Upper lobe of left lung (tissue), 6 donors: ENCODE measurements around the gene HAUS3. TPM values are rescaled to one million over a fixed set of nuclear protein-coding genes. Genes with fewer than 3 reads are reported as not detected.

Experiments
- ATAC-seq, 2 donors: fragments of 200-7000 bp; cut with Tn5 transposase; one replicate each; pipeline ENCODE4 v1.9.1; 2022; ENCODE audit warnings: mild to moderate bottlenecking in 2 of 2, moderate library complexity in 2 of 2; ENCODE audit not compliant: low FRiP score in 2 of 2
- DNase-seq, 2 donors: peaks; one replicate each; pipeline ENCODE4 v3.0.0-alpha.2; 2019 to 2020
- H3K27ac ChIP-seq, 4 donors: fragments of 200-600 bp; sonication (generic); one replicate each; pipeline ENCODE4 v1.5.1; 2016 to 2019
- H3K27me3 ChIP-seq, 4 donors: fragments of 200-600 bp; sonication (generic); one replicate each; pipeline ENCODE4 v1.5.1; 2017 to 2019
- H3K36me3 ChIP-seq, 4 donors: fragments of 200-600 bp; sonication (generic); one replicate each; pipeline ENCODE4 v1.5.1; 2016 to 2019
- H3K4me1 ChIP-seq, 4 donors: fragments of 200-600 bp; sonication (generic); one replicate each; pipeline ENCODE4 v1.5.1; 2018 to 2019
- H3K4me3 ChIP-seq, 4 donors: fragments of 200-600 bp; sonication (generic); one replicate each; pipeline ENCODE4 v1.5.1; 2017 to 2019; ENCODE audit warnings: mild to moderate bottlenecking in 2 of 4, moderate library complexity in 1 of 4
- H3K9me3 ChIP-seq, 4 donors: fragments of 200-600 bp; sonication (generic); one replicate each; pipeline ENCODE4 v1.5.1; 2018 to 2019
- EP300 ChIP-seq, 4 donors: sonication (generic); formaldehyde crosslinking; IDR thresholded peaks; one replicate each; pipeline ENCODE4 v1.5.1; 2017; ENCODE audit warnings: antibody characterized with exemption in 4 of 4, control low read depth in 2 of 4
- POLR2A ChIP-seq, 4 donors: fragments of 450-650 bp; IDR thresholded peaks; one replicate each; pipeline ENCODE4 v1.5.1; 2016 to 2017; ENCODE audit warnings: antibody characterized with exemption in 4 of 4, mild to moderate bottlenecking in 2 of 4
- POLR2AphosphoS5 ChIP-seq, 2 donors: sonication (generic); formaldehyde crosslinking; IDR thresholded peaks; one replicate each; pipeline ENCODE4 v1.5.1; 2017; ENCODE audit warnings: antibody characterized with exemption in 2 of 2
- WGBS, 2 donors: methylation state at CpG; one replicate each; pipeline ENCODE4 v1.1.5; 2017 to 2018; 5-methylcytosine and 5-hydroxymethylcytosine counted together
- total RNA-seq, 6 donors: library from RNA; depleted of rRNA in 4 of 6; stranded (reverse); fragments of >200 nt in 4 of 6; gene quantifications; one replicate each; pipeline versions ENCODE4 v1.1.0 to v1.2.1, GENCODE V29; 2016 to 2021
- TF ChIP-seq, protein P1 (sequence below), 6 experiments: fragments of 450-650 bp in 4 of 6; fragments of 200-600 bp in 2 of 6; sonication (generic) in 2 of 6; IDR thresholded peaks; one replicate each; pipeline ENCODE4 v1.5.1; 2016 to 2019; ENCODE audit warnings: antibody characterized with exemption in 6 of 6
- donor health status: DM: no; HTN: no; CAD: no; lungs with moderate emphysema.
- donor health status: DM: no; HTN: yes; CAD: no; lungs with severe emphysema.

HAUS3 gene
- total RNA-seq, 6 donors from 2014 or later: 8.2 to 21.0 (median 12.5) TPM

DNA sequence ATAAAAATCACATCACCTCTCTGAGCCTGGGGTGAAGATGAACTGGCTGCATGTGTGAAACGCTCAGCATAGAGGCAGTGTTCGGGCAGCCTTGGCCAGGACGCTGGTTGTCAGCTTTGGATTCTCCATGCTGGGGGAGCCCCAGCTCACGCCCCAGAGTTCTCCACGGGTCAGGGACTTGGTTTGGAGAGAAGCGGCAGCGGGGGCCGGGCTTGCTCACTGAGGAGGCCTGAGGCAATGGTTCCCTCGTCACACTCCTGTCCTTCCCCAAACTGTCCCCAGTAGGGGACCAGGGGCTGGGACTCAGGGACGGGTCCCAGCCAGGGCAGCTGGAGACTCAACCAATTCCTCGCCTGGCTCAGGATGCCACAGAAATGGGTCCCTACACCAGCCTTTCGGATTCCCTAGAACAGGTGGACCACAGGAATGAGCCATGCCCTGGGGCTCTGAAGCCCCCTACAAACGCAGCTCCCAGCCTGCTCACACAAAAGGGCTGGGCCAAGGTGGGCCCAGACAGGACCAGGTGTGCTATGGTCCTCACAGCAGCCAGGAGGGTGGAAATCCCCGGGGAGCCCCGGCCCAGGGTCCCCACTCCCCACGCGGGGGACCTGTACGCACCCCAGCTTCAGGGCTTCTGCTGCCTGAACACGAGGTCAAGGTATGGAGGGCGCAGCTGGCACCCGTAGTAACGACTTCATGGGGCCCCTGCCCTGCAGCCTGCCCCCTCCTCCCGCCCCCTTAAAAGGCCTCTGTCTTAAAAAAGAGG is 18.6 kb upstream of the HAUS3 start:
- Histone ChIP-seq H3K36me3 (peaks cover 0 to 19% (median 12%) of the 10 kb centered on the region in 4 donors), H3K27ac (peak overlapping the region; percentile 92 to 98 (median 95)), H3K27me3 (no peaks in the 10 kb centered on the region), H3K9me3 (no peaks in the 10 kb centered on the region), H3K4me1 (peaks cover 61 to 74% (median 68%) of the 10 kb centered on the region in 4 donors), H3K4me3 (peak overlapping the region; percentile 79 to 98 (median 93))
- TF ChIP-seq EP300 (IDR thresholded peaks at IDR 0.05) (no peak), POLR2A (IDR thresholded peaks at IDR 0.05) (no peak), POLR2AphosphoS5 (IDR thresholded peaks at IDR 0.05) (no peak)
- TF ChIP-seq, protein P1, sequence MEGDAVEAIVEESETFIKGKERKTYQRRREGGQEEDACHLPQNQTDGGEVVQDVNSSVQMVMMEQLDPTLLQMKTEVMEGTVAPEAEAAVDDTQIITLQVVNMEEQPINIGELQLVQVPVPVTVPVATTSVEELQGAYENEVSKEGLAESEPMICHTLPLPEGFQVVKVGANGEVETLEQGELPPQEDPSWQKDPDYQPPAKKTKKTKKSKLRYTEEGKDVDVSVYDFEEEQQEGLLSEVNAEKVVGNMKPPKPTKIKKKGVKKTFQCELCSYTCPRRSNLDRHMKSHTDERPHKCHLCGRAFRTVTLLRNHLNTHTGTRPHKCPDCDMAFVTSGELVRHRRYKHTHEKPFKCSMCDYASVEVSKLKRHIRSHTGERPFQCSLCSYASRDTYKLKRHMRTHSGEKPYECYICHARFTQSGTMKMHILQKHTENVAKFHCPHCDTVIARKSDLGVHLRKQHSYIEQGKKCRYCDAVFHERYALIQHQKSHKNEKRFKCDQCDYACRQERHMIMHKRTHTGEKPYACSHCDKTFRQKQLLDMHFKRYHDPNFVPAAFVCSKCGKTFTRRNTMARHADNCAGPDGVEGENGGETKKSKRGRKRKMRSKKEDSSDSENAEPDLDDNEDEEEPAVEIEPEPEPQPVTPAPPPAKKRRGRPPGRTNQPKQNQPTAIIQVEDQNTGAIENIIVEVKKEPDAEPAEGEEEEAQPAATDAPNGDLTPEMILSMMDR (IDR thresholded peaks at IDR 0.05): no peak
- ATAC-seq (no peak), DNase-seq (peak; percentile 21 to 70)
- 33 to 81% methylated on average over 8 to 18 of the region's 23 CpGs for WGBS, 2 donors

DNA sequence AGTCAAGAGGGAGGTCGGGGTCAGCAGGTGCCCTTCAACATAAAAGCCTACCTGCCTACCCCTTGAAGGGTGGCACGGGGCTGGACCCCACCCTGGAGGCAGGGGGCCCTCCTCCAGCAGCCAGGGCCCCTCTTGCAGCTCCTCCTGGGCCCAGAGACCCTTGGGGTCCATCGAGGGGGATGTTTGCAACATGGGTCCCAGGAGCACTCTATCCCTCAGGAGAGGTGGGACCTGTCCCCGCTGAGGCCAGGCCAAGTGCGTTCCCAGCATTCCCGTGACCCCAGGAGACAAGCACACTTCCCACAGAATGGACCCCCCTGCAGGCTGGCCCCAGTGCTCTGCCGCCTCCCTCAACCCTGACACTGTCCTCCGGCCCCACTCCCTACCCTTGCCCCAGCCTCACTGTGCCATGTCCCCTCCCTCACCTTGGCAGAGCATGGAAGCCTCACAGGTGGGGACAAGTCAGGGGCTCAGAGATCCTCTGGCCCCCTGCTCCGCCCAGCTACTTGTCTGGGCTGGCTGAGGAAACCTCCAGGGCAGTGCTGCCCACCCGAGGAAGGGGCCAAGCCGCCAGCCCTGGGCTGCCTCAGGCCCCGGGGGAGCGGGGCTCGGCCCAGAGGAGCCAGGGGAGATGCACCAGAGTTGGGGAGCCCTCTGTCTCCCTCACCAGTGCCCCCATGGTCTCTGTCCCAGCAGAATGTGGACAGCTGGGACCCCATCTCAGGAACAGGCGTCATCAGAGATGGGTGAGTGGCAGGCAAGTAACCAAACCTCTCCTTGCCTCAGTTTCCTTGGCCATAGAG is 17.8 kb upstream of the HAUS3 start:
- H3K27me3 ChIP-seq: no peaks in the 10 kb centered on the region
- ATAC-seq: no peak
- H3K36me3 ChIP-seq: peaks cover 0 to 26% (median 17%) of the 10 kb centered on the region in 4 donors
- WGBS, 2 donors: 40 to 86% methylated on average over 1 to 9 of the region's 15 CpGs
- peak; percentile 20 to 68 for DNase-seq
- H3K9me3 ChIP-seq: no peaks in the 10 kb centered on the region
- H3K4me1 ChIP-seq: peaks cover 69 to 79% (median 72%) of the 10 kb centered on the region in 4 donors
- TF ChIP-seq, protein P1 (IDR thresholded peaks at IDR 0.05): no peak
- TF ChIP-seq EP300 (IDR thresholded peaks at IDR 0.05) (no peak), POLR2A (IDR thresholded peaks at IDR 0.05) (no peak), POLR2AphosphoS5 (IDR thresholded peaks at IDR 0.05) (no peak)
- H3K4me3 ChIP-seq: peak overlapping the region; percentile 79 to 98 (median 93)
- H3K27ac ChIP-seq: peak overlapping the region; percentile 92 to 98 (median 95)

DNA sequence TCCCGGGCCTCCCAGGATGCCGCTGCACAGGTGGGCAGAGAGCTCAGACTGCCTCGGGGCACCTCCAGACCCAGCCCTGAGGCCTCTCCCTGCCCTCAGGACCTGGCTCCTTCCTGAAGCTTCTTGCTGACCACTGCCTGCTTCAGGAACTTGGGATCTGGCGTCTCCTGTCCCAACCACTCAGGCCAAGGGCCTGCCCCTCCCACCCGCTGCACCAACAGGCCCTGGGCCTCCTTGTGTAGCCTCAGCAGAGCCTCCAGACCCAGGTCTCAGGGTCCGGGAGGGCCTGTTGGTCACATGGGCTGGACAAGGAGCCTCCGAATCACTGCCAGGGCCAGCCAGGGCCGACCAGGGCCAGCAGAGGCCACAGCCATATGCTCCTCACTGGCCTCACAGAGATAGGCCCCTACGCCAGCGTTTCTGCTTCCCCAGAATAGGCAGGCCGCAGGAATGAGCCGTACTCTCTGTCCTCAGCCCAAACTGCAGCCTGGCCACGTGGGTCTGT is 17.2 kb upstream of the HAUS3 start:
- WGBS, 2 donors: 50 to 63% methylated on average over 2 to 13 of the region's 13 CpGs
- peak; percentile 20 to 74 for DNase-seq
- no peak for ATAC-seq
- Histone ChIP-seq H3K36me3 (peaks cover 0 to 32% (median 24%) of the 10 kb centered on the region in 4 donors), H3K27ac (peak overlapping the region; percentile 92 to 98 (median 95)), H3K27me3 (no peaks in the 10 kb centered on the region), H3K4me3 (peak overlapping the region in 3 of 4 donors; percentile 79 to 98 (median 95)), H3K4me1 (peaks cover 75 to 85% (median 78%) of the 10 kb centered on the region in 4 donors), H3K9me3 (no peaks in the 10 kb centered on the region)
- TF ChIP-seq, protein P1 (IDR thresholded peaks at IDR 0.05): no peak
- no peak for TF ChIP-seq POLR2A (IDR thresholded peaks at IDR 0.05)
- no peak for TF ChIP-seq EP300 (IDR thresholded peaks at IDR 0.05)
- no peak for TF ChIP-seq POLR2AphosphoS5 (IDR thresholded peaks at IDR 0.05)

DNA sequence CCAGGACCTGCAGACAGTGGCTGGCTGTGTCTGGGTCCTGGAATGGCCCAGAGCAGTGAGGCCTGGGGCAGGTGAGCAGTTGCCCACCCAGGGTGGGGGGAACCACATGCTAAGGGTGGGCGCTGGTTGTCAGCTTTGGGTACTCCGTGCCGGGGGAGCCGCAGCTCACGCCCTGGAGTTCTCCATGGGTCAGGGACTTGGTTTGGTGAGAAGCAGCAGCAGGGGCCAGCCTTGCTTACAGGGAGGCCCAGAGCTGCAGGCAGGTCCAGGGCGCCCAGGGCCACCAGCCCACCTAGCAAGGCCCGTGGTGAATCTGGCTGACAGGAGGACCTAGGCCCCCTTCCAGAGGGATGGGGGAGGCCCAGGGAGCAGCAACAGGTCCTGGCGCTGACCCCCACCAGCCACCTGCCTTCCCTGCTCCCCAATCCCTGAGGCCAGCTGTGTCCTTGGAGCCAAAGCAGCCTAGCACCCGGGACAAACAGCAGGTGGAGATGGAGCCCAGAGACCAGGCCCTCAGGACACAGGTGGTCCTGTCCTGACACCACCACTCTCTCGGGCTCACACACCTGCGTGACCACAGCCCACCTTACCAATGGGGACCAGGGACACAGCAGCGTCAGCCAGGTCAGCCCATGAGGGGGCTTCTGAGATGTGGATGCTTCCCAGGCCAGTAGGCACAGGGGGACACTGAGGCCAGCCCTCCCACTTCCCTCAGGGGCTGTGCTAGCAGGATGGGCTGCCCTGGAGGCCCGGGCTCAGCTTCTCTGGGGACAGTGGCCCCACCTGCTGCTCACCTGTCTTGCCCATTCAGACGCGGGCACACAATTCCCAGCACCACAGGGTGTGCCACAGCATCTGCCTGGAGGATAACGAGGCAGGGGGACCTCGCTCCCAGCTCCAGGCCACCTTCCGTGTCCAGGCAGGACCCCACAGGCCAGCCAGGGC is 16.4 kb upstream of the HAUS3 start:
- H3K4me3 ChIP-seq: peak overlapping the region in 1 of 4 donors; percentile 79

More for the DNA sequence above, 16.4 kb upstream of the HAUS3 start:
- H3K9me3 ChIP-seq: no peaks in the 10 kb centered on the region
- H3K4me1 ChIP-seq: peaks cover 77 to 86% (median 84%) of the 10 kb centered on the region in 4 donors
- peaks cover 0 to 39% (median 30%) of the 10 kb centered on the region in 4 donors for H3K36me3 ChIP-seq
- TF ChIP-seq EP300 (IDR thresholded peaks at IDR 0.05) (no peak), POLR2A (IDR thresholded peaks at IDR 0.05) (no peak), POLR2AphosphoS5 (IDR thresholded peaks at IDR 0.05) (no peak)
- TF ChIP-seq, protein P1 (IDR thresholded peaks at IDR 0.05): no peak
- WGBS, 2 donors: 75 to 89% methylated on average over 2 to 10 of the region's 18 CpGs
- peak; percentile 18 to 64 for DNase-seq
- H3K27ac ChIP-seq: peak overlapping the region; percentile 92 to 98 (median 95)
- H3K27me3 ChIP-seq: no peaks in the 10 kb centered on the region
- no peak for ATAC-seq
